NCI-H1930 (cell line): ENCODE data around the gene TRABD2B.

Experiments used
- DNase-seq, 2 experiments: peaks; one replicate each; lab custom pipeline; 2025; lab: John Stamatoyannopoulos, UW

The TRABD2B gene

GRCh38 chr1:47875831-47876586 is 121.2 kb downstream of the TRABD2B start:
- DNase-seq: no peak

GRCh38 chr1:47875036-47875435 is 122.1 kb downstream of the TRABD2B start:
- no peak for DNase-seq

GRCh38 chr1:47873337-47873736 is 123.8 kb downstream of the TRABD2B start:
- DNase-seq: no peak

GRCh38 chr1:47872886-47873285 is 124.3 kb downstream of the TRABD2B start:
- DNase-seq: no peak

GRCh38 chr1:47871799-47872353 is 125.3 kb downstream of the TRABD2B start:
- DNase-seq: no peak

- no peak for DNase-seq
Measured at GRCh38 chr1:47870946-47871676, 126.1 kb downstream of the TRABD2B start.

- DNase-seq: no peak
Measured at GRCh38 chr1:47870480-47870879, 126.7 kb downstream of the TRABD2B start.

- DNase-seq: no peak
Measured at GRCh38 chr1:47868348-47868676, 128.9 kb downstream of the TRABD2B start.

- no peak for DNase-seq
Measured at GRCh38 chr1:47867438-47868347, 129.5 kb downstream of the TRABD2B start.

GRCh38 chr1:47866601-47867437 is 130.4 kb downstream of the TRABD2B start:
- DNase-seq: no peak

- DNase-seq: no peak
Measured at GRCh38 chr1:47865881-47866535, 131.2 kb downstream of the TRABD2B start.

GRCh38 chr1:47859092-47859743 is 138.0 kb downstream of the TRABD2B start:
- DNase-seq: no peak

GRCh38 chr1:47856996-47857395 is 140.2 kb downstream of the TRABD2B start:
- no peak for DNase-seq

GRCh38 chr1:47855230-47855629 is 142.0 kb downstream of the TRABD2B start:
- no peak for DNase-seq

GRCh38 chr1:47854552-47855144 is 142.5 kb downstream of the TRABD2B start:
- no peak for DNase-seq

- no peak for DNase-seq
Measured at GRCh38 chr1:47853852-47854251, 143.3 kb downstream of the TRABD2B start.

GRCh38 chr1:47853059-47853458 is 144.1 kb downstream of the TRABD2B start:
- no peak for DNase-seq

- no peak for DNase-seq
Measured at GRCh38 chr1:47852006-47852718, 145.0 kb downstream of the TRABD2B start.

- DNase-seq: no peak
Measured at GRCh38 chr1:47850451-47850850, 146.7 kb downstream of the TRABD2B start.
